Neural crest cell (in vitro differentiated cells): Measurements from ENCODE around the gene HSD3B2. TPM values are rescaled to one million over a fixed set of nuclear protein-coding genes. Genes with fewer than 3 reads are reported as not detected.

Experiments
- DNase-seq: peaks from one replicate; pipeline ENCODE4 v3.0.0; 2021; ENCODE audit warnings: low read depth, mixed read lengths, low spot score
- H3K27ac Mint-ChIP-seq: one replicate; pipeline ENCODE4 v1.8.0; 2021; ENCODE audit warnings: mild to moderate bottlenecking, mixed read lengths; ENCODE audit not compliant: unreplicated experiment
- H3K27me3 Mint-ChIP-seq: 2 replicates; pipeline ENCODE4 v1.8.0; 2021; ENCODE audit warnings: low read depth, mild to moderate bottlenecking, mixed read lengths
- H3K36me3 Mint-ChIP-seq: 2 replicates; pipeline ENCODE4 v1.8.0; 2021; ENCODE audit warnings: low read depth, mild to moderate bottlenecking, mixed read lengths
- H3K4me1 Mint-ChIP-seq: 2 replicates; pipeline ENCODE4 v1.8.0; 2021; ENCODE audit warnings: mixed read lengths
- H3K4me3 Mint-ChIP-seq: one replicate; pipeline ENCODE4 v1.8.0; 2021; ENCODE audit warnings: mild to moderate bottlenecking, mixed read lengths
- H3K9me3 Mint-ChIP-seq: 2 replicates; pipeline ENCODE4 v1.8.0; 2021; ENCODE audit warnings: mixed read lengths
- CTCF ChIP-seq: fragments of 200-600 bp; sonication (generic); conservative IDR thresholded peaks from 2 replicates; pipeline ENCODE4 v1.5.0; 2021; ENCODE audit warnings: antibody characterized with exemption, mild to moderate bottlenecking
- total RNA-seq: library from RNA; stranded (reverse); gene quantifications from 2 replicates; pipeline ENCODE4 v1.2.1, GENCODE V29; 2021

The HSD3B2 gene
- total RNA-seq, 1 donor from 2014 or later, result not detected

GRCh38 chr1:119371815-119372214 is 43.1 kb upstream of the HSD3B2 start:
- TF ChIP-seq CTCF, result no peak
- Mint-ChIP-seq H3K27ac (no peak overlapping the region), H3K4me1 (no peaks in the 10 kb centered on the region)

GRCh38 chr1:119372503-119373086 is 42.4 kb upstream of the HSD3B2 start:
- peak; percentile 58 for TF ChIP-seq CTCF
- H3K4me3 Mint-ChIP-seq, result no peak overlapping the region
- H3K27ac Mint-ChIP-seq, result no peak overlapping the region
- H3K27me3 Mint-ChIP-seq, result peaks cover 13% of the 10 kb centered on the region
- no peaks in the 10 kb centered on the region for H3K9me3 Mint-ChIP-seq
- no peaks in the 10 kb centered on the region for H3K4me1 Mint-ChIP-seq
- H3K36me3 Mint-ChIP-seq, result no peaks in the 10 kb centered on the region
- no peak for DNase-seq

More at GRCh38 chr1:119371815-119372214, 43.1 kb upstream of the HSD3B2 start:
- H3K36me3 Mint-ChIP-seq, result no peaks in the 10 kb centered on the region
- no peaks in the 10 kb centered on the region for H3K9me3 Mint-ChIP-seq
- peaks cover 13% of the 10 kb centered on the region for H3K27me3 Mint-ChIP-seq
- no peak for DNase-seq
- no peak overlapping the region for H3K4me3 Mint-ChIP-seq

GRCh38 chr1:119373465-119373864 is 41.5 kb upstream of the HSD3B2 start:
- DNase-seq, result no peak
- Mint-ChIP-seq H3K4me3 (no peak overlapping the region), H3K27me3 (peaks cover 10% of the 10 kb centered on the region), H3K27ac (no peak overlapping the region), H3K9me3 (no peaks in the 10 kb centered on the region), H3K4me1 (no peaks in the 10 kb centered on the region), H3K36me3 (no peaks in the 10 kb centered on the region)
- no peak for TF ChIP-seq CTCF

GRCh38 chr1:119374208-119374874 is 40.6 kb upstream of the HSD3B2 start:
- H3K36me3 Mint-ChIP-seq, result no peaks in the 10 kb centered on the region
- no peak for DNase-seq
- H3K9me3 Mint-ChIP-seq, result peaks cover 3% of the 10 kb centered on the region
- H3K27me3 Mint-ChIP-seq, result peaks cover 3% of the 10 kb centered on the region
- no peak for TF ChIP-seq CTCF
- no peak overlapping the region for H3K27ac Mint-ChIP-seq
- H3K4me3 Mint-ChIP-seq, result no peak overlapping the region
- H3K4me1 Mint-ChIP-seq, result no peaks in the 10 kb centered on the region

- TF ChIP-seq CTCF, result no peak
- no peaks in the 10 kb centered on the region for H3K4me1 Mint-ChIP-seq
- no peaks in the 10 kb centered on the region for H3K36me3 Mint-ChIP-seq
These were observed 39.6 kb upstream of the HSD3B2 start for GRCh38 chr1:119375366-119375765.

More at GRCh38 chr1:119375366-119375765, 39.6 kb upstream of the HSD3B2 start:
- Mint-ChIP-seq H3K4me3 (no peak overlapping the region), H3K27ac (no peak overlapping the region), H3K9me3 (peaks cover 3% of the 10 kb centered on the region), H3K27me3 (peaks cover 3% of the 10 kb centered on the region)
- DNase-seq, result no peak
